Neural crest cell (in vitro differentiated cells): ENCODE measurements around the gene GSTM3. TPM values are rescaled to one million over a fixed set of nuclear protein-coding genes. Genes with fewer than 3 reads are reported as not detected.

Experiments used
- DNase-seq: peaks from one replicate; pipeline ENCODE4 v3.0.0; 2021; ENCODE audit warnings: low read depth, mixed read lengths, low spot score
- H3K27ac Mint-ChIP-seq: one replicate; pipeline ENCODE4 v1.8.0; 2021; ENCODE audit warnings: mild to moderate bottlenecking, mixed read lengths; ENCODE audit not compliant: unreplicated experiment
- H3K27me3 Mint-ChIP-seq: 2 replicates; pipeline ENCODE4 v1.8.0; 2021; ENCODE audit warnings: low read depth, mild to moderate bottlenecking, mixed read lengths
- H3K36me3 Mint-ChIP-seq: 2 replicates; pipeline ENCODE4 v1.8.0; 2021; ENCODE audit warnings: low read depth, mild to moderate bottlenecking, mixed read lengths
- H3K4me1 Mint-ChIP-seq: 2 replicates; pipeline ENCODE4 v1.8.0; 2021; ENCODE audit warnings: mixed read lengths
- H3K4me3 Mint-ChIP-seq: one replicate; pipeline ENCODE4 v1.8.0; 2021; ENCODE audit warnings: mild to moderate bottlenecking, mixed read lengths
- H3K9me3 Mint-ChIP-seq: 2 replicates; pipeline ENCODE4 v1.8.0; 2021; ENCODE audit warnings: mixed read lengths
- total RNA-seq: library from RNA; stranded (reverse); gene quantifications from 2 replicates; pipeline ENCODE4 v1.2.1, GENCODE V29; 2021
- TF ChIP-seq, protein P1 (sequence below): fragments of 200-600 bp; sonication (generic); conservative IDR thresholded peaks from 2 replicates; pipeline ENCODE4 v1.5.0; 2021; ENCODE audit warnings: antibody characterized with exemption, mild to moderate bottlenecking

The GSTM3 gene
- total RNA-seq, 1 donor from 2014 or later, result 56.5 TPM

- peaks cover 5% of the 10 kb centered on the region for H3K4me1 Mint-ChIP-seq
- no peaks in the 10 kb centered on the region for H3K36me3 Mint-ChIP-seq
- DNase-seq, result no peak
- no peak overlapping the region for H3K27ac Mint-ChIP-seq
- H3K4me3 Mint-ChIP-seq, result no peak overlapping the region
- H3K27me3 Mint-ChIP-seq, result no peaks in the 10 kb centered on the region
- peaks cover under 1% of the 10 kb centered on the region for H3K9me3 Mint-ChIP-seq
- TF ChIP-seq, protein P1, sequence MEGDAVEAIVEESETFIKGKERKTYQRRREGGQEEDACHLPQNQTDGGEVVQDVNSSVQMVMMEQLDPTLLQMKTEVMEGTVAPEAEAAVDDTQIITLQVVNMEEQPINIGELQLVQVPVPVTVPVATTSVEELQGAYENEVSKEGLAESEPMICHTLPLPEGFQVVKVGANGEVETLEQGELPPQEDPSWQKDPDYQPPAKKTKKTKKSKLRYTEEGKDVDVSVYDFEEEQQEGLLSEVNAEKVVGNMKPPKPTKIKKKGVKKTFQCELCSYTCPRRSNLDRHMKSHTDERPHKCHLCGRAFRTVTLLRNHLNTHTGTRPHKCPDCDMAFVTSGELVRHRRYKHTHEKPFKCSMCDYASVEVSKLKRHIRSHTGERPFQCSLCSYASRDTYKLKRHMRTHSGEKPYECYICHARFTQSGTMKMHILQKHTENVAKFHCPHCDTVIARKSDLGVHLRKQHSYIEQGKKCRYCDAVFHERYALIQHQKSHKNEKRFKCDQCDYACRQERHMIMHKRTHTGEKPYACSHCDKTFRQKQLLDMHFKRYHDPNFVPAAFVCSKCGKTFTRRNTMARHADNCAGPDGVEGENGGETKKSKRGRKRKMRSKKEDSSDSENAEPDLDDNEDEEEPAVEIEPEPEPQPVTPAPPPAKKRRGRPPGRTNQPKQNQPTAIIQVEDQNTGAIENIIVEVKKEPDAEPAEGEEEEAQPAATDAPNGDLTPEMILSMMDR, result no peak
These were observed 18.9 kb downstream of the GSTM3 start for GRCh38 chr1:109721971-109722370.

GRCh38 chr1:109721042-109721441 is 19.8 kb downstream of the GSTM3 start:
- H3K27me3 Mint-ChIP-seq, result no peaks in the 10 kb centered on the region
- peaks cover 5% of the 10 kb centered on the region for H3K4me1 Mint-ChIP-seq
- TF ChIP-seq, protein P1, result no peak
- DNase-seq, result no peak
- no peak overlapping the region for H3K4me3 Mint-ChIP-seq
- H3K9me3 Mint-ChIP-seq, result no peaks in the 10 kb centered on the region
- H3K36me3 Mint-ChIP-seq, result no peaks in the 10 kb centered on the region
- H3K27ac Mint-ChIP-seq, result no peak overlapping the region

DNA sequence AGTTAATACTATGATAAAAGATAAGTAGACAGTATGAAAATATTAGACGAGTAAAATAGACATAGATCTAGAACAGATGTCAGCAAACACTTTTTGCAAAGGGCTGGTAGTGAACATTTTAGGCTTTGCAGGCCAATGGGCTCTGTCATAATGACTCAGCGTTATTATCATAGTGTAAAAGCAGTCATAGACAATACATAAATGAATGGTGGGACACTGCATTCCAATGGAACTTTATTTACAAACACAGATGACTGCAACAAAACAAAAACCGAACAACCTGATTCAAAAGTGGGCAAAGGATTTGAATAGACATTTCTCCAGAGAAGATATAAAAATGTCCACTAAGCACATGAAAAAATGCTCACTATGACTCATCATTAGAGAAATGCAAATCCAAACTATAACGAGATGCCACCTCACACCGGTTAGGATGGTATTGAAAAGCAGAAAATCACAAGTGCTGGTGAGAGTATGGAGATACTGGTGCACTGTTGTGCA is 21.5 kb downstream of the GSTM3 start:
- peaks cover 7% of the 10 kb centered on the region for H3K4me1 Mint-ChIP-seq

DNA sequence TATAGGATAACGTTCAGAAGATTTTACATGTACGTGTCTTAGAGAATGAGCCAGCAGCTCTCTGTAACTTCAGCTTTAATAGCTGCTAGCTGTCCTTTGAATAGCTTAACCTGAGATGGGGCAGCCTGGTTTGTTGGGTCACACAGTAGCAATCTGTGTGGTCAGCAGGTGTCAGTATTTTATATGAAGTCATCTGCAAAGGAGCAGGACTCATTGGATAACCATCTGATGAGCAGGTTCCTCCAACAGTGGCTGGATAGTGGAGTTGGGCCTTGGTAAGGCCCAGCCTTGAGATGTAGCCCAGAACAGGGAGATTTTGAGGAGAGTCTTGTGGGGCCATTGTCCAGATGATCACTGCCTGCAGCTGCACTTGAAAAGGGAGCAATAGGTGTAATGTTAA is 22.3 kb downstream of the GSTM3 start:
- Mint-ChIP-seq H3K4me3 (no peak overlapping the region), H3K36me3 (no peaks in the 10 kb centered on the region), H3K9me3 (no peaks in the 10 kb centered on the region), H3K27ac (no peak overlapping the region), H3K4me1 (peaks cover 12% of the 10 kb centered on the region), H3K27me3 (no peaks in the 10 kb centered on the region)
- no peak for DNase-seq
- TF ChIP-seq, protein P1, result no peak

More for the DNA sequence above, 21.5 kb downstream of the GSTM3 start:
- H3K27ac Mint-ChIP-seq, result no peak overlapping the region
- H3K36me3 Mint-ChIP-seq, result no peaks in the 10 kb centered on the region
- DNase-seq, result no peak
- no peak overlapping the region for H3K4me3 Mint-ChIP-seq
- TF ChIP-seq, protein P1, result no peak
- H3K9me3 Mint-ChIP-seq, result no peaks in the 10 kb centered on the region
- no peaks in the 10 kb centered on the region for H3K27me3 Mint-ChIP-seq

- no peak overlapping the region for H3K4me3 Mint-ChIP-seq
- DNase-seq, result no peak
- no peak overlapping the region for H3K27ac Mint-ChIP-seq
- no peaks in the 10 kb centered on the region for H3K36me3 Mint-ChIP-seq
- TF ChIP-seq, protein P1, result no peak
- H3K4me1 Mint-ChIP-seq, result peaks cover 12% of the 10 kb centered on the region
- H3K27me3 Mint-ChIP-seq, result no peaks in the 10 kb centered on the region
- H3K9me3 Mint-ChIP-seq, result no peaks in the 10 kb centered on the region
These were observed 23.1 kb downstream of the GSTM3 start for GRCh38 chr1:109717729-109718128.
